Type B pancreatic cell (in vitro differentiated cells): ENCODE measurements around the gene RB1. TPM values are rescaled to one million over a fixed set of nuclear protein-coding genes. Genes with fewer than 3 reads are reported as not detected.

ENCODE experiments used
- DNase-seq: peaks from one replicate; pipeline ENCODE4 v3.0.0; 2021; ENCODE audit warnings: mixed read lengths; ENCODE audit not compliant: unreplicated experiment; ENCODE audit errors: extremely low spot score
- H3K27ac Mint-ChIP-seq: 2 replicates; pipeline ENCODE4 v1.8.0; 2021; ENCODE audit warnings: mild to moderate bottlenecking, mixed read lengths
- H3K27me3 Mint-ChIP-seq: 2 replicates; pipeline ENCODE4 v1.8.0; 2021; ENCODE audit warnings: mixed read lengths
- H3K36me3 Mint-ChIP-seq: 2 replicates; pipeline ENCODE4 v1.8.0; 2021; ENCODE audit warnings: mixed read lengths
- H3K4me1 Mint-ChIP-seq: one replicate; pipeline ENCODE4 v1.8.0; 2021; ENCODE audit warnings: mixed read lengths; ENCODE audit not compliant: unreplicated experiment
- H3K4me3 Mint-ChIP-seq: 2 replicates; pipeline ENCODE4 v1.8.0; 2021; ENCODE audit warnings: mild to moderate bottlenecking, mixed read lengths
- H3K9me3 Mint-ChIP-seq: 2 replicates; pipeline ENCODE4 v1.8.0; 2021; ENCODE audit warnings: mixed read lengths
- total RNA-seq: library from RNA; stranded (reverse); gene quantifications from 2 replicates; pipeline ENCODE4 v1.2.1, GENCODE V29; 2021; ENCODE audit warnings: low replicate concordance
- TF ChIP-seq, protein P1 (sequence below): fragments of 200-600 bp; sonication (generic); conservative IDR thresholded peaks from 2 replicates; pipeline ENCODE4 v1.5.0; 2021; ENCODE audit warnings: antibody characterized with exemption, mild to moderate bottlenecking

Gene RB1
- total RNA-seq, 1 donor from 2014 or later: 26.6 TPM

DNA sequence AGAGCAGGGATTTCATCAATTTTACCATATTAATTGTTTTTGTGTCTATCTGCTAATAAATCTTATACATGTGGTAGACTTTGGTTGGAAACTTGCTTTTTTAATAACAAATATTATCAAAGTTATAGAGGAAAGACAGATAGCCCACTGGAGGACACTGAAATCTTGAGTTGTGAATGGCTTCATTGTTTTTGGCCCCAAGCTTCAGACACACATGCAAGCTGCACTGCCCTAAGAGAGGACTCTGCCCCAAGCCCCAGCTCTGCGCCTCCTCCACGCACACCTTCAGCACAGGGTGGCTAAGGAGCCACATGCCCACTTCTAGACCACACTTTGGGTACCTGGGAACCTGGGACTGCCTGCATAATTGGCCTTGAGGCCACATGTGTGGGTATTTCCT lies 194.1 kb downstream of the RB1 start:
- H3K27me3 Mint-ChIP-seq: no peaks in the 10 kb centered on the region
- H3K4me1 Mint-ChIP-seq: peaks cover 5% of the 10 kb centered on the region
- DNase-seq: no peak
- no peak overlapping the region for H3K4me3 Mint-ChIP-seq
- peaks cover 9% of the 10 kb centered on the region for H3K36me3 Mint-ChIP-seq
- H3K9me3 Mint-ChIP-seq: no peaks in the 10 kb centered on the region
- H3K27ac Mint-ChIP-seq: no peak overlapping the region
- TF ChIP-seq, protein P1, sequence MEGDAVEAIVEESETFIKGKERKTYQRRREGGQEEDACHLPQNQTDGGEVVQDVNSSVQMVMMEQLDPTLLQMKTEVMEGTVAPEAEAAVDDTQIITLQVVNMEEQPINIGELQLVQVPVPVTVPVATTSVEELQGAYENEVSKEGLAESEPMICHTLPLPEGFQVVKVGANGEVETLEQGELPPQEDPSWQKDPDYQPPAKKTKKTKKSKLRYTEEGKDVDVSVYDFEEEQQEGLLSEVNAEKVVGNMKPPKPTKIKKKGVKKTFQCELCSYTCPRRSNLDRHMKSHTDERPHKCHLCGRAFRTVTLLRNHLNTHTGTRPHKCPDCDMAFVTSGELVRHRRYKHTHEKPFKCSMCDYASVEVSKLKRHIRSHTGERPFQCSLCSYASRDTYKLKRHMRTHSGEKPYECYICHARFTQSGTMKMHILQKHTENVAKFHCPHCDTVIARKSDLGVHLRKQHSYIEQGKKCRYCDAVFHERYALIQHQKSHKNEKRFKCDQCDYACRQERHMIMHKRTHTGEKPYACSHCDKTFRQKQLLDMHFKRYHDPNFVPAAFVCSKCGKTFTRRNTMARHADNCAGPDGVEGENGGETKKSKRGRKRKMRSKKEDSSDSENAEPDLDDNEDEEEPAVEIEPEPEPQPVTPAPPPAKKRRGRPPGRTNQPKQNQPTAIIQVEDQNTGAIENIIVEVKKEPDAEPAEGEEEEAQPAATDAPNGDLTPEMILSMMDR: no peak

DNA sequence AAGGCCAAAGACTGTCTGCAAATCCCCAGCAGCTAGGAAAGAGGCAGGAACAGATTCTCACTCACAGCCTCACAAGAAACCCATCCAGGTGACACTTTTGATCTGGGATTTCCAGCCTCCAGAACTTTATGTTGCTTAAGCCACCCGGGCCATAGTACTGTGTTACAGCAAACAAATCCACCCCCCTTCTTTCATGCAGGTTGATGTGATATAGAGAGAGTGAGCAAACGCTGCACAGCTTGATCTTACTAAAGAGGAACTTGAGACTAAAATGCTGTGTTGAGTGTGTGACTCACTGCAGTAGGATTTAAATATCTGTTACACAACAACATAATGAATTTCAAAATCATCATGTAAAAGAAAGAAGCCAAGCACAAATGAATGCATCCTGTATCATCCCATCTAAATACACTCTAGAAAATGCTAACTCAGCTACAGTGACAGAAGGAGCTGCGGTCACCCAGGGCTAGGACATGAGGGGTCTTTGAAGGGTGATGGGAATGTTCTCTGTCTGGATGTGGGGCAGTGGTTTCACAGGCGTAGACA lies 197.2 kb downstream of the RB1 start:
- DNase-seq: no peak
- Mint-ChIP-seq H3K4me1 (peaks cover 5% of the 10 kb centered on the region), H3K4me3 (no peak overlapping the region), H3K27me3 (no peaks in the 10 kb centered on the region), H3K36me3 (peaks cover 16% of the 10 kb centered on the region), H3K27ac (no peak overlapping the region), H3K9me3 (no peaks in the 10 kb centered on the region)
- TF ChIP-seq, protein P1: no peak

DNA sequence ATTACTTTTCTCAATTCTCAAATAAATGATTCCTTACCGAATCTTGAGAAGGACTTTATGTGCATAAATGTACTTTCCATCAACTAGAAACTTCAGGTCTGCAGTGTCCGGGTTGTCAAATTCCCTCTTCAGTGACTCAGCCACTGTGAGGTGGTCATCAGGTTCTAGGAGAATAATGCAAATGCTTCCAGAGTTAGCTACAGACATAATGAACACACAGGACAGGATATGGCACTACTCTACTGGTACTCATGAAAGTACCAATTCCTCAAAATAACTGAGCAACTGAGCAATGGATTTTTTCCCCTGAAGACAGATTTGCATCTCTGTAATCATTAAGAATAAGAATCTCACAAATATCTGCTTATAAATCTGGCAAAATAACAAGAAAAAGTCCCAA lies 198.2 kb downstream of the RB1 start:
- Mint-ChIP-seq H3K4me3 (no peak overlapping the region), H3K27ac (no peak overlapping the region), H3K9me3 (no peaks in the 10 kb centered on the region), H3K36me3 (peaks cover 16% of the 10 kb centered on the region), H3K27me3 (no peaks in the 10 kb centered on the region), H3K4me1 (peaks cover 8% of the 10 kb centered on the region)
- DNase-seq: no peak
- TF ChIP-seq, protein P1: no peak

DNA sequence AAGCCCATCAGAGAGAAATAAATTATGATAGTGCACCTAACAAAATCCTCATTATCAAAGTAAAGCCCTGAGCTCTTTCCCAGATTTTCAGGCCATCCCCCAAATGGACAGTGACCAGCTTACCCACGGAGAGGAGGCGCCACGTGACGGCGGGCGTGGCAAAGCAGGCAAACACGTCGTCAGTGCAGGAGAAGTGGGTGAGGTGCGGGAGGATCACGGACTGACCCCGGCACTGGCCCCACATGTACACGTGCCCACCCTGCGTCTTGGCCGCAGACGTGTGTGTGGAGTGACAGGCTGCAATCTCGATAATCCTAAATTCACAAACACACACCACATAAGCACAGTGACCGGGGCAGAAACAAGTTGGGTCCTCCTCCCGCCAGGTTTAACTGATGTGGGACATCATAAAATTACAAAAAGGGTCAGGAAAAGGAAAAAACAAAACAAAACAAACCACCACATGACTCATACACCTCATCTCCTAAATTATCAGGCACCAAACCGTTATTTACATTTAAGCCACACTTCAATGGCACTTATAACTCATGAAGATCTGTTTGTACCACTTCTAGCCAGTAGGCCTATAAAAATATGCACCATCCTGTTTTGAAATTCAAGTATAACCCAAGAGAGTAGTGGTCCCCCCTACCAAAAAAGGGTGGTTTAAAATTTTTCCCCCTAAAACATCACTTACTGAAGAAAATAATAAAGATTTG lies 199.2 kb downstream of the RB1 start:
- H3K4me1 Mint-ChIP-seq: peaks cover 3% of the 10 kb centered on the region
- no peaks in the 10 kb centered on the region for H3K9me3 Mint-ChIP-seq
- no peak for DNase-seq
- H3K27ac Mint-ChIP-seq: no peak overlapping the region
- H3K36me3 Mint-ChIP-seq: peaks cover 16% of the 10 kb centered on the region
- TF ChIP-seq, protein P1: no peak
- no peaks in the 10 kb centered on the region for H3K27me3 Mint-ChIP-seq
- H3K4me3 Mint-ChIP-seq: no peak overlapping the region

DNA sequence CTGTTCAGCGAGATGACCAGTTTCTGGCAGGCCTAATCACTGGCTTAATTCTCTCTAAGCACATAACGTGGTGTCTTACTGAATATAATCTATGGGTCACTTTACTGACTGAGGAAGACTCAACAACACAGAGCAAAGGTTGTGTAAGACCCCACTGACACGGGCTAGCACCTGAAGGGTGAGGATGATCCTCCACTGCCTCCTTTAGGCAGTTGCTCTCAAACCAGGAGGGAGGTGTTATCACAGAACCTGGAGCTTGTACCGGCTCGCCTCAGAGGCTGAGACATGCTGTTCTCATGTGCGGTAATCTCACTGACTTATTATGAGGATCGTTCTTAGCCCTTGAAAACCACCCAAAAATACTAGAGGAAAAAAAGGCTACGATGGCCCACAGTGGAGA lies 201.1 kb downstream of the RB1 start:
- no peaks in the 10 kb centered on the region for H3K27me3 Mint-ChIP-seq
- no peak overlapping the region for H3K4me3 Mint-ChIP-seq
- no peaks in the 10 kb centered on the region for H3K9me3 Mint-ChIP-seq
- peaks cover 12% of the 10 kb centered on the region for H3K36me3 Mint-ChIP-seq
- no peak overlapping the region for H3K27ac Mint-ChIP-seq
- no peak for DNase-seq
- TF ChIP-seq, protein P1: no peak
- peaks cover 3% of the 10 kb centered on the region for H3K4me1 Mint-ChIP-seq
